RWPE1 (cell line): Measurements from ENCODE around the gene ICE2.

Experiments used
- CTCF ChIA-PET: fragments of 350-600 bp; sonication (Branson Sonifier 250); formaldehyde crosslinking; extraction: SDS; loops from one replicate; lab custom pipeline; 2021; lab: Yijun Ruan, JAX
- POLR2A ChIA-PET: fragments of 400-600 bp; formaldehyde crosslinking; extraction: SDS; loops from one replicate; lab custom pipeline; 2020; ENCODE audit warnings: antibody characterized with exemption; ENCODE audit not compliant: low non-redundant PET; lab: Yijun Ruan, JAX
- DNase-seq: peaks from one replicate; pipeline ENCODE4 v3.0.0; 2012; ENCODE audit warnings: low spot score
- H3K27ac ChIP-seq: fragments of 450-650 bp; 2 replicates; pipeline ENCODE4 v1.5.1; 2017
- TF ChIP-seq, protein P1 (sequence below): fragments of 450-650 bp; conservative IDR thresholded peaks from 2 replicates; pipeline ENCODE4 v1.5.1; 2017; ENCODE audit warnings: low read depth, mild to moderate bottlenecking

The ICE2 gene

DNA sequence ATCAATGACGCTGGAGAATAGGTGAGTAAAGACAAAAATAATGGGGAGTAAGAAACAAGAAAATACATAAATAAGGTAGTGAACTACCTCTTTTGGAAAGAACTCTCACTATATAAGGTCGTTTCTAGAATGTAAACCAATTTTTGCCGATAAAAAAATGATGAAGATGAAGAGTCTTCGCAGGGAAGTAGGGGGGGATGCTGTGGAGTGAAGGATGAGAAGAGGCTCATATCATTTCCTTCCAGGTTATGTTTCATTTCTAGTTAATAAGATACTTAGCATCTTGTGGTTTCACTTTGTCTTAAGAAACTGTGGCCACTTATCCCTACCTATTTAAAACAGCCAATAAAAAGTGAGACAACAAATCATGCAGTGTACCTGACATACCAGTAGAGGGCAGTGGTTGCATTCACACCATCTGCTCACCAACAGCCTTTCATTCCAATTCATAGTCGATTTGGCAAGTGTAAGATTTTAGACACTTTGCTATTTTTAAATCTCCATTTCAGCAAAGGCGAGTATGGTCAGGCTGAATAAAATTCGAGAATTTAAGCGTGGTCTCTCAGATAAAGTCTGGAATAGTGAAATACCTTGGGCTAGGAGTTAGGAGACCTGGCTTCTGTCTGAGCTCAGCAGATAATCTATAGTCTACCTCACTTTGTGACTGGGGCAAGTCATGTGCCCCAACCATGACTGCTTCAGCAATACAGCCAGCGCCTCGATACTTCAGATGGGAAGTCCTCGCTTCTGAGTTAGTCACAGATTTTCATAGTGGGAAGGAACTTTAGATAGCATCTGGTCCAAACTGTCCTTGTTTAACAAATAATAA is 28.9 kb upstream of the ICE2 start:
- TF ChIP-seq, protein P1, sequence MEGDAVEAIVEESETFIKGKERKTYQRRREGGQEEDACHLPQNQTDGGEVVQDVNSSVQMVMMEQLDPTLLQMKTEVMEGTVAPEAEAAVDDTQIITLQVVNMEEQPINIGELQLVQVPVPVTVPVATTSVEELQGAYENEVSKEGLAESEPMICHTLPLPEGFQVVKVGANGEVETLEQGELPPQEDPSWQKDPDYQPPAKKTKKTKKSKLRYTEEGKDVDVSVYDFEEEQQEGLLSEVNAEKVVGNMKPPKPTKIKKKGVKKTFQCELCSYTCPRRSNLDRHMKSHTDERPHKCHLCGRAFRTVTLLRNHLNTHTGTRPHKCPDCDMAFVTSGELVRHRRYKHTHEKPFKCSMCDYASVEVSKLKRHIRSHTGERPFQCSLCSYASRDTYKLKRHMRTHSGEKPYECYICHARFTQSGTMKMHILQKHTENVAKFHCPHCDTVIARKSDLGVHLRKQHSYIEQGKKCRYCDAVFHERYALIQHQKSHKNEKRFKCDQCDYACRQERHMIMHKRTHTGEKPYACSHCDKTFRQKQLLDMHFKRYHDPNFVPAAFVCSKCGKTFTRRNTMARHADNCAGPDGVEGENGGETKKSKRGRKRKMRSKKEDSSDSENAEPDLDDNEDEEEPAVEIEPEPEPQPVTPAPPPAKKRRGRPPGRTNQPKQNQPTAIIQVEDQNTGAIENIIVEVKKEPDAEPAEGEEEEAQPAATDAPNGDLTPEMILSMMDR: peak; percentile 98
- DNase-seq: peak; percentile 66
- H3K27ac ChIP-seq: no peak overlapping the region
- POLR2A ChIA-PET: no interaction called here
- CTCF ChIA-PET: interaction anchor here (0.5 to 3.1 kb wide), 10 partner anchors 12 to 425 kb away, joined by 3 to 21 read pairs (median 3); no protein-coding TSS in a partner anchor

DNA sequence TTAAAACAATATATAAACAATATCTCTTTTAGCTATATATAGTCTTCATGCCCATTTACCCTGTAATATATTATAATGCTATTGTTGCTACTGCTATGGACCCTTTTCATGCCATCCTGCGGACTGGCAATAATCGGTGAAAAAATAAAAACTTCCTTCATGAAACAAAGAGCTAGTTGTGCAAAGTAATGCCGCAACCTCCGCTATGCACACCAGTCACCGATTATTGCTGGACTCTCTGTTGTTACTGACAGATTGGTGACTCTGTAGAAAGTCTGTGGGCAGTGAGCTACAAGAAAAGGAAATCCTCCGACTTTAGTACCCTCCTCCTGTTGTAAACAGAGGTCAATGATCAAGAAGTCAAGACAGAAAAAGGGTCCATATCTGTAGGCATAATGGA is 17.9 kb upstream of the ICE2 start:
- DNase-seq: no peak
- ChIA-PET POLR2A (no interaction called here), CTCF (no interaction called here)
- no peak overlapping the region for H3K27ac ChIP-seq
- TF ChIP-seq, protein P1: no peak

DNA sequence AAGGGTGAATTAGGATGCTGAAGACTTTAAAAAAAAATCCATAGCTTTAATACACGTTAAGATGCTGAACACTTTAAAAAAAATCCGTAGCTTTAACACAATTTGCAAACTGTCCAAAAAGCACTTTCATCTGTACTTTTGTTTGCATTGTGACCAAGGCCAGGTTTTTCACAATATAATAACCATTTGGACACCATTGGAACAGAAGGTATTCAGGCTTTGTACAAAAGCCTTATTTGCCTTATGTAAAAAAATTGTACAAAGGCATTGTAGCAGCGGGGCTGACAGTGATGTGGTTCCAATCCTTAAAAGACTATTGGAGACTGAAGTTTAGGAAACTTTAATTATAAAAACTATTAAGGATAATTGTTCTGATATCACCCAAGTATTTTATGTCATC is 15.2 kb upstream of the ICE2 start:
- POLR2A ChIA-PET: no interaction called here
- TF ChIP-seq, protein P1: no peak
- CTCF ChIA-PET: no interaction called here
- no peak for DNase-seq
- no peak overlapping the region for H3K27ac ChIP-seq

DNA sequence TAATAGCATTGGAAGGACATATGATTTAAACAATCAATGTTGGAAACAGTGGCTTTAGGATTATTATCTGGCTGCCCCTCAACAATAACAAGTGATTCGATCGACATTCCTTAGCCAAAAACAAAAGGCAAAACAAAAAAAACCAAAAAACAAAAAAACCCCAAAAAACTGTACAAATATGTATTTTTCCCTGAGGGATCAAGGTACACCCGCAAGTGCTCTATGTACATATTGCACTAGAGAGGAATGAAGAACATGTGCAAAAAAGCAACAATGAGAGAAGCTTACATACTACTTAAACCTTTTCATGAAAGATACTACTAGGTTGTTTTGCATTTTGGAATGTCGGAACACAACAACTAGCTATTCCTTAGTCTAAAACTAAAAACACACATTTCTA is 14.2 kb upstream of the ICE2 start:
- ChIA-PET POLR2A (no interaction called here), CTCF (no interaction called here)
- DNase-seq: no peak
- TF ChIP-seq, protein P1: no peak
- no peak overlapping the region for H3K27ac ChIP-seq

DNA sequence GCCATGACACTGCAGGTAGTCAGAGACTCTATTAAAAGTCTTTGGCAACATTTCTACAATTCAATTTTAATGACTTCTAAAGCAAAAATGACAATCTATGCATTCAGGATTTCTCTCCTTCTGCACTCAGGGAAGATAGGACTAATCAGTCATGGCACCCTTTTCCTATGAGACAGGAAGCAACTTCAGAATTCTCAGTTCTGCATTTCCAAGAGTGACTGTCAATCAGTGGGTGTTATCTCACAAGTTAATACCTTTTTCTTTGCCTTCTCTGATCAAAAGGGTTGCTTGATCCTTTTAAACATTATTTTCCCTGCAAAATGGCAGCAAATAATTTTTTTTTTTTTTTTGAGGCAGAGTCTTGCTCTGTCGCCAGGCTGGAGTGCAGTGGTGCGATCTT is 7.8 kb upstream of the ICE2 start:
- TF ChIP-seq, protein P1: no peak
- no peak overlapping the region for H3K27ac ChIP-seq
- ChIA-PET CTCF (interaction anchor here (0.7 kb wide), 1 partner anchor 21 kb away, joined by 3 read pairs; no protein-coding TSS in a partner anchor), POLR2A (no interaction called here)
- DNase-seq: no peak

DNA sequence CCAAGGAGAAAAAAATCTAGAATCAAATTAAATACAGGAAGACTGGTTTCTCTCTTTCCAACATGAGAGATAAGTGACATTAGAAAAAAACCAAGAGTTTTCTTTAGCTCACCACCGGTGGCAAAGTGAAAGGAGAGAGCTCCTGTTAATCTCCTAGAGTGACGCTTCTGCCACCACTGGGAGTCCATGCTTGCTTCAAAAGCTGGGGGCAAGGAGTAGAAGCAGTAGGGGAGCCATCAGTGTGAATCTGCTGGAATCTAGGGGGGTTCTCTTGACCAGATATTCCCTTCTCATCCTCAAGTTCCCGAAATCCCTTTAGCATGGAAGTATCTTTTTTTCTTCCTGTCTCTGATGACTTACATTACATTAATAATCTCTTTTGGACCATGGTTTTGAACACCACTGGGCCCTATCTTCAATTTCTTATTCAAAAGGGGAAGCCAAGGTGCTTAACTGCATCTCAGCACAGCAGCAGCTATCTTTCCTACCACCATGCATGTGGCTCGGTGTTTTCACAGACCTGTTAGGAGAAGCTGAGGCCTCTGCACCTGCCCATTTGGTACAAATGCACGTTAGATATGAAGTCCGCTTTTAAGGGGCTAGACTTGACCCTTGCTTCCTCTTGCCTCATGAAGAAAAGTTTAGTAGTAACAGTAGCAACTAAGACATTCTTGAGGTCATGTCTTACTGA is 6.6 kb upstream of the ICE2 start:
- TF ChIP-seq, protein P1: no peak
- no peak overlapping the region for H3K27ac ChIP-seq
- POLR2A ChIA-PET: no interaction called here

More for the DNA sequence above, 6.6 kb upstream of the ICE2 start:
- no peak for DNase-seq
- CTCF ChIA-PET: no interaction called here
